ENCODE data around the gene ILDR1. TPM values are rescaled to one million over a fixed set of nuclear protein-coding genes. Genes with fewer than 3 reads are reported as not detected.

ILDR1 gene
- total RNA-seq, 2 experiments from 2014 or later = 1.1 to 2.5 TPM

- no peak overlapping the region for H2AFZ ChIP-seq (ENCODE audit: low read length)
- H3K27ac ChIP-seq (ENCODE audit: low read depth, low read length, poor library complexity, severe bottlenecking) = no peak overlapping the region
- H3K4me2 ChIP-seq (ENCODE audit: low read length) = no peak overlapping the region
- H4K20me1 ChIP-seq (ENCODE audit: insufficient read depth, low read length) = no peaks in the 10 kb centered on the region
- no peak overlapping the region for H3K4me3 ChIP-seq (ENCODE audit: low read depth, low read length, poor library complexity, severe bottlenecking)
- no peak for DNase-seq (ENCODE audit: low spot score)
- no peaks in the 10 kb centered on the region for H3K79me2 ChIP-seq (ENCODE audit: insufficient read depth, low read depth, low read length)
- TF ChIP-seq CTCF (conservative IDR thresholded peaks at IDR 0.05; ENCODE audit: low read length) (no peak), EZH2phosphoT487 (IDR thresholded peaks at IDR 0.05; ENCODE audit: borderline replicate concordance, low read depth, low read length) (no peak)
- no peaks in the 10 kb centered on the region for H3K9me2 ChIP-seq (ENCODE audit: insufficient read depth, low read length)
- POLR2A ChIA-PET = no interaction called here
- H3K4me1 ChIP-seq (ENCODE audit: insufficient read depth, low read length, poor library complexity, severe bottlenecking) = peaks cover 55% of the 10 kb centered on the region
- CTCF ChIA-PET (ENCODE audit: unreplicated experiment) = no interaction called here
- H3K36me3 ChIP-seq (ENCODE audit: insufficient read depth, low read length) = no peaks in the 10 kb centered on the region
- BruUV-seq (replicated peaks) = no TSS peak
- no peaks in the 10 kb centered on the region for H3K9me3 ChIP-seq (ENCODE audit: low read length)
- intact Hi-C loops (cut with micrococcal nuclease; ENCODE audit: unreplicated experiment) = no loop called here
Observed at GRCh38 chr3:122006267-122006666, 15.8 kb downstream of the ILDR1 start.

GRCh38 chr3:122004991-122005565, 17.0 kb downstream of the ILDR1 start:
- no peak for DNase-seq (ENCODE audit: low spot score)
- Histone ChIP-seq H3K4me2 (ENCODE audit: low read length) (peak overlapping the region; percentile 21; the same call in 1 of the 2 replicates), H3K27ac (ENCODE audit: low read depth, low read length, poor library complexity, severe bottlenecking) (no peak overlapping the region), H3K4me3 (ENCODE audit: low read depth, low read length, poor library complexity, severe bottlenecking) (no peak overlapping the region), H3K9me2 (ENCODE audit: insufficient read depth, low read length) (no peaks in the 10 kb centered on the region), H4K20me1 (ENCODE audit: insufficient read depth, low read length) (no peaks in the 10 kb centered on the region), H3K9me3 (ENCODE audit: low read length) (no peaks in the 10 kb centered on the region), H3K36me3 (ENCODE audit: insufficient read depth, low read length) (no peaks in the 10 kb centered on the region; the same call in 1 of the 2 replicates), H2AFZ (ENCODE audit: low read length) (no peak overlapping the region), H3K4me1 (ENCODE audit: insufficient read depth, low read length, poor library complexity, severe bottlenecking) (peaks cover 55% of the 10 kb centered on the region), H3K79me2 (ENCODE audit: insufficient read depth, low read depth, low read length) (no peaks in the 10 kb centered on the region)
- intact Hi-C loops (cut with micrococcal nuclease; ENCODE audit: unreplicated experiment) = no loop called here
- ChIA-PET CTCF (ENCODE audit: unreplicated experiment) (no interaction called here), POLR2A (interaction anchor here (0.6 to 2.2 kb wide), 4 partner anchors 10 to 35 kb away, joined by 4 to 10 read pairs (median 6); no protein-coding TSS in a partner anchor)
- BruUV-seq (replicated peaks) = no TSS peak
- TF ChIP-seq CTCF (conservative IDR thresholded peaks at IDR 0.05; ENCODE audit: low read length) = no peak
- no peak for TF ChIP-seq EZH2phosphoT487 (IDR thresholded peaks at IDR 0.05; ENCODE audit: borderline replicate concordance, low read depth, low read length)

- CTCF ChIA-PET (ENCODE audit: unreplicated experiment) = no interaction called here
- no peak for DNase-seq (ENCODE audit: low spot score)
- BruUV-seq (replicated peaks) = no TSS peak
- peak overlapping the region; percentile 63; the same call in 1 of the 2 replicates for H2AFZ ChIP-seq (ENCODE audit: low read length)
- TF ChIP-seq CTCF (conservative IDR thresholded peaks at IDR 0.05; ENCODE audit: low read length) (no peak), EZH2phosphoT487 (IDR thresholded peaks at IDR 0.05; ENCODE audit: borderline replicate concordance, low read depth, low read length) (no peak)
- H4K20me1 ChIP-seq (ENCODE audit: insufficient read depth, low read length) = no peaks in the 10 kb centered on the region
- POLR2A ChIA-PET = interaction anchor here (0.7 to 4.3 kb wide), 11 partner anchors 8 to 1236 kb away, joined by 3 to 22 read pairs (median 5); no protein-coding TSS in a partner anchor
- H3K79me2 ChIP-seq (ENCODE audit: insufficient read depth, low read depth, low read length) = no peaks in the 10 kb centered on the region
- H3K9me3 ChIP-seq (ENCODE audit: low read length) = no peaks in the 10 kb centered on the region
- intact Hi-C loops (cut with micrococcal nuclease; ENCODE audit: unreplicated experiment) = no loop called here
- peak overlapping the region; percentile 93 for H3K4me2 ChIP-seq (ENCODE audit: low read length)
- H3K4me3 ChIP-seq (ENCODE audit: low read depth, low read length, poor library complexity, severe bottlenecking) = no peak overlapping the region
- peak overlapping the region; percentile 59 for H3K27ac ChIP-seq (ENCODE audit: low read depth, low read length, poor library complexity, severe bottlenecking)
- H3K4me1 ChIP-seq (ENCODE audit: insufficient read depth, low read length, poor library complexity, severe bottlenecking) = peaks cover 59% of the 10 kb centered on the region
- H3K36me3 ChIP-seq (ENCODE audit: insufficient read depth, low read length) = no peaks in the 10 kb centered on the region; the same call in 1 of the 2 replicates
- H3K9me2 ChIP-seq (ENCODE audit: insufficient read depth, low read length) = no peaks in the 10 kb centered on the region
Observed at GRCh38 chr3:122004107-122004506, 17.9 kb downstream of the ILDR1 start.
